IPS-NIHi7 (cell line): ENCODE data around the gene ODAD4.

Source experiments
- DNase-seq: peaks from one replicate; pipeline ENCODE4 v3.0.0; 2012; ENCODE audit warnings: mixed read lengths; ENCODE audit errors: extremely low spot score

ODAD4 gene

GRCh38 chr17:41971721-41972523 is 41.5 kb downstream of the ODAD4 start:
- DNase-seq = no peak

- DNase-seq = no peak
Measured at GRCh38 chr17:41972571-41973407, 42.4 kb downstream of the ODAD4 start.

- DNase-seq = no peak
Measured at GRCh38 chr17:41973408-41973811, 43.0 kb downstream of the ODAD4 start.

- DNase-seq = no peak
Measured at GRCh38 chr17:41974031-41974430, 43.6 kb downstream of the ODAD4 start.

GRCh38 chr17:41974658-41975057 is 44.2 kb downstream of the ODAD4 start:
- no peak for DNase-seq

GRCh38 chr17:41975099-41976083 is 45.0 kb downstream of the ODAD4 start:
- DNase-seq = no peak

GRCh38 chr17:41976142-41976768 is 45.8 kb downstream of the ODAD4 start:
- DNase-seq = no peak

- DNase-seq = no peak
Measured at GRCh38 chr17:41977991-41978390, 47.6 kb downstream of the ODAD4 start.

GRCh38 chr17:41982026-41982760 is 51.8 kb downstream of the ODAD4 start:
- no peak for DNase-seq

GRCh38 chr17:41984454-41984853 is 54.0 kb downstream of the ODAD4 start:
- DNase-seq = no peak

GRCh38 chr17:41985919-41986318 is 55.5 kb downstream of the ODAD4 start:
- DNase-seq = no peak

- DNase-seq = no peak
Measured at GRCh38 chr17:41986634-41987033, 56.2 kb downstream of the ODAD4 start.

GRCh38 chr17:41987642-41988041 is 57.2 kb downstream of the ODAD4 start:
- no peak for DNase-seq

GRCh38 chr17:41988418-41988817 is 58.0 kb downstream of the ODAD4 start:
- DNase-seq = no peak

- DNase-seq = no peak
Measured at GRCh38 chr17:41989702-41990419, 59.4 kb downstream of the ODAD4 start.

- no peak for DNase-seq
Measured at GRCh38 chr17:41992576-41992975, 62.2 kb downstream of the ODAD4 start.

GRCh38 chr17:41996855-41997164 is 66.4 kb downstream of the ODAD4 start:
- no peak for DNase-seq

- DNase-seq = no peak
Measured at GRCh38 chr17:41998497-41998896, 68.1 kb downstream of the ODAD4 start.

GRCh38 chr17:42000413-42001133 is 70.2 kb downstream of the ODAD4 start:
- no peak for DNase-seq
